UCSD-AML1 (cell line): ENCODE measurements around the gene TXNDC9.
A peak's percentile ranks its signal among the peaks of the same experiment; 100 is the strongest.
"Not testable (repeated sequence)": the region's sequence is repeated elsewhere in the genome, so short reads cannot be mapped to it uniquely, and the experiment has no call there.

Experiments
- DNase-seq: peaks from one replicate; lab custom pipeline; 2025; ENCODE audit not compliant: unreplicated experiment; lab: John Stamatoyannopoulos, UW

The TXNDC9 gene, protein sequence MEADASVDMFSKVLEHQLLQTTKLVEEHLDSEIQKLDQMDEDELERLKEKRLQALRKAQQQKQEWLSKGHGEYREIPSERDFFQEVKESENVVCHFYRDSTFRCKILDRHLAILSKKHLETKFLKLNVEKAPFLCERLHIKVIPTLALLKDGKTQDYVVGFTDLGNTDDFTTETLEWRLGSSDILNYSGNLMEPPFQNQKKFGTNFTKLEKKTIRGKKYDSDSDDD

GRCh38 chr2:99335911-99336803 lies at the start of gene TXNDC9:
Gene TXNDC9, minus strand, starts transcription at chr2:99336333. Its CDS starts 3,123 bp downstream, at chr2:99333210.
- DNase-seq, result peak; percentile 99

GRCh38 chr2:99382143-99382542 lies 46.0 kb upstream of the TXNDC9 start:
- no peak for DNase-seq

DNA sequence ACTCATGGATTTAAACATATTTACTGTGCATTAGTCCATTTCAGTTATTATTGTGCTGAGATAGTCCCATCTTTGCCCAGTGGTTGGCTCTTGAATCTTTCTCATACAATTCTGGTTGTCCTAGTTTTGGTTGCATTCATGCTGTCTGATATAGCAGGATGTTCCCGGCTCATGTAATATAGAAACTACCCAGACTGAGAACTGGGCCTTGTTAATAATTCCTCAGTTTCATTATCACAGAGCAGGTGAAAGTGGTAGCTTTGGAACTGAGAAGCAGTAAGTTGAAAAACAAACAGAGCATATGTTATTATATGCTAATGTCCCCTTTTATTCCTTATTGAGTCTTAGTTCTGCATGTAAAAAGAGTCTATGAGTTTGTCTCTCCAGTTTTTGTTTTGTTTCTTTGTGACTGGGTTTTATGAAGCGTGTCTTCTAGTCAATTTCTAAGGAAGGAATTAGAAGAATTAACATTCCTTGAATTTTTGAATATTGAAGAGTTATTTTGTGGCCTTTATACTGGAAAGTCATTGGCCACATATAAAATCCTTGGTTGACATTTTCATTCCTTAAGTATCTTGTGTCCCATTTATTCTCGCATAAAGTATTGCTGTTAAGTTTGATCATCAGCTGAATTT lies 44.4 kb upstream of the TXNDC9 start:
- no peak for DNase-seq

DNA sequence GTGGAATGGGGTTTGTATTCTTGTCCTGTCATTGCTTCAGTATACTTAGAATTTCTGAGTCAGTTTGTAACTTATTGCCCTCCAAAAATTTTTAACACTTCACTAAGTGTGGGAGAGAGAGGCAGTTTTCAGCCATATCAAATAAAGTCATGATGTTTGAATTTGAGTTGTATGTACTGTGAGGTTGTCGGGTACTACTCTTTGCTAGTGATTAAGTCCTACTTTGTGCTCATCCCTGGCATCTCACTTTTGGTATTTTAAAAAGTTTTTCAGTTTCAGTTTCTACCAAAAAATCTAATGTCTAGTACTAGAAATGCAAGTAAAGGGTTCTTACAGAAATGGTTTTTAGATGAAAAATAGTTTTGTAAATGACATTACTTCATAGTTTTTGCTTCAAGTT lies 41.7 kb upstream of the TXNDC9 start:
- no peak for DNase-seq

- DNase-seq, result no peak
Observed at GRCh38 chr2:99376254-99376864, 40.2 kb upstream of the TXNDC9 start.

GRCh38 chr2:99374747-99375146 lies 38.6 kb upstream of the TXNDC9 start:
- DNase-seq, result no peak

DNA sequence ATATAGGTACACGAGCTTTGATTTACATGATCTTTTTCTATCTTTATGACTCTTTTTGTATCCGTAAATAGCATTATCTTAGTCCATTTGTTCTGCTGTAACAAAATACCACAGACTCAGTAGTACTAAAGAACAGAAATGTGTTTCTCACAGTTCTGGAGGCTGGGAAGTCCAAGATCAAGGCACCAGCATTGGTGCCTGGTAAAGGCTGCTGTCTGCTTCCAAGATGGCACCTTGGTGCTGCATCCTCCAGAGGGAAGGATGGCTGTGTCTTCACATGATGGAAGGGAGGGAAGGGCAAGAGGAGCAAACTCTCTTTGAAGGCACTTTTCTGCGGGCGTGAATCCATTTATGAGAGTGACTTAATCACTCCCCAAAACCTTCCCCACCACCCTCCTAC lies 37.0 kb upstream of the TXNDC9 start:
- no peak for DNase-seq

DNA sequence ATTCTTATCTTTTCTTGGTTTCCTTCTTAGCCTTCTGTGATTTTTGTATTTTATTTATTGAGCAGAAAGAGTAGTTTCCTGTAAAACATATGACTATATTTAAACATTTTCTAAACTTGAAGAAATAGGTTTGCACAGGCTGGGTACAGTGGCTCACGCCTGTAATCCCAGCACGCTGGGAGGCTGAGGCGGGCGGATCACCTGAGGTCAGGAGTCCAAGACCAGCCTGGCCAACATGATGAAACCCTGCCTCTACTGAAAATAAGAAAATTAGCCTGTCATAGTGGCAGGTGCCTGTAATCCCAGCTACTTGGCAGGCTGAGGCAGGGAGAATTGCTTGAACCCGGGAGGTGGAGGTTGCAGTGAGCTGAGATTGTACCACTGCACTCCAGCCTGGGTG lies 32.7 kb upstream of the TXNDC9 start:
- not testable (repeated sequence) for DNase-seq

DNA sequence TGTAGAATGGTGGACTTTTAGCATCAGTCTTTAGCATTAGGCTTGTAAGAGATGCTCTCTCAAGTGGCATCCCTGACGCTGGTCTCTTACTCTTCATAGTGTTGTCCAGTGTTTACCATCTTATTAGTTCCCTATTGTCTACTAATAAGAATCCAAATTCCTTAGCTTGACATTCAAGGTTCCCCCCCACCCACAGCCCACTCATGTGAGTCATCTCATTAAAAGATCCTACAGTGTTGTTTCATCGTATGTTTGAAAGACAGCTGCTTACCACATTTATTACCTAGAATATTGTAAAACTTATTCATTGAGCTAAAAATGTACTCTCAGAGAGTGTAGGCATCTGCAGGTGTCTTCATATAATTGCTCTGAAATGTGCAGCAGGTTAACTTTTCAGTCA lies 29.5 kb upstream of the TXNDC9 start:
- DNase-seq, result no peak

DNA sequence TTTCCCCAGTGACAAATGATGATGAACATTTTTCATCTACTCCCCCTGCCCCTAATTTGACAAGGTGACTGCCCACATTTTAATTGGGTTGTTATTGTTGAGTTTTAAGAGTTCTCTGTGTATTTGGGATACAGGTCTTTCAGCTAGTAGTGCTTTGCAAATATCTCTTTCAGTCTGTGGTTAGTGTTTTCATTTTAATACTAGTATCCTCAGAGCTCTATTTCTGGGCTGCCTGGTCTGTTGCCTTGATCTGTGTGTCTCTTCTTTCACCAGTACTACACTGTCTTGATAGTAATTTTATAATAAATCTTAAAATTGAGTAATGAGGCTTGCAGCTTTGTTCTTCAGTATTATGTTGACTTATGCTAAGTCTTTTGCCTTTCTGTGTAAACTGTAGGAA lies 20.7 kb upstream of the TXNDC9 start:
- DNase-seq, result no peak

GRCh38 chr2:99354825-99355224 lies 18.7 kb upstream of the TXNDC9 start:
- DNase-seq, result not testable (repeated sequence)

DNA sequence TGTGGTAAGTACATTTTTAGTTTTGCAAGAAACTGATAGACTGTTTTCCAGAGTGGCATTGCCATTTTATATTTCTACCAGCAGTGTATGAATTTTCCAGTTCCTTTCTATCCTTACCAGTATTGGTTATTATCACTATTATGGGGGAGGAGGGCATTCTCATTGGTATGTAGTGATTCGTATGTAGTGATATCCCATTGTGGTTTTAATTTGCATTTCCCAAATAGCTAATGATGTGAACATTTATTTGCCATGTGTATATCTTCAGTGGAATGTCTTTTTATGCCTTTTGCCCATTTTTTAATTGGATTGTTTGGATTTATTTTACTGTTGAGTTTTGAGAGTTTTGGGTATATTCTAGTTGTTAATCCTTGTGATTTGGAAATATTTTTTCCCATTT lies 17.9 kb upstream of the TXNDC9 start:
- DNase-seq, result no peak

GRCh38 chr2:99350194-99350593 lies 14.1 kb upstream of the TXNDC9 start:
- no peak for DNase-seq

- no peak for DNase-seq
Observed at GRCh38 chr2:99348173-99348572, 12.0 kb upstream of the TXNDC9 start.

- no peak for DNase-seq
Observed at GRCh38 chr2:99346218-99346617, 10.1 kb upstream of the TXNDC9 start.

- not testable (repeated sequence) for DNase-seq
Observed at GRCh38 chr2:99345446-99345845, 9.3 kb upstream of the TXNDC9 start.

GRCh38 chr2:99342536-99342935 lies 6.4 kb upstream of the TXNDC9 start:
- DNase-seq, result no peak

DNA sequence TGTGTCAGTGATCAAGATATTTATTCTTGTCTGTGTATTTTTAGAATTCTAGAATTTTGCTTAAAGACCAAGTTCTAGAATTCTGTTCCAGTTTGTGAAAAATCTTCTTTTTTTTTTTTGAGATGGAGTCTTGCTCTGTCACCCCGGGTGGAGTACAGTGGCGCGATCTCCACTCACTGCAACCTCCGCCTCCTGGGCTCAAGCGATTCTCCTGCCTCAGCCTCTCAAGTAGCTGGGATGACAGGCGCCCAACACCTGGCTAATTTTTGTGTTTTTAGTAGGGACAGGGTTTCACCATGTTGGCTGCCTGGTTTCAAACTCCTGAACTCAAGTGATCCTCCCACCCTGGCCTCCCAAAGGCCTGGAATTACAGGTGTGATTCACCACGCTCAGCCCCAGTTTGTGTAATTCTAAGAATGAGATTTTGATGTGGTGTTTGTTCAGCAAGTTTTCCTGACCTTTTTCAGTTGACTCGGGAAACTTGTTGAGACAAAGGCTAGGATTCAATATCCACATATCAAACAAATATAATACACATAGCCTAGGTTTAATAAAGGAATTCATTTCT lies 4.6 kb upstream of the TXNDC9 start:
- DNase-seq, result no peak

DNA sequence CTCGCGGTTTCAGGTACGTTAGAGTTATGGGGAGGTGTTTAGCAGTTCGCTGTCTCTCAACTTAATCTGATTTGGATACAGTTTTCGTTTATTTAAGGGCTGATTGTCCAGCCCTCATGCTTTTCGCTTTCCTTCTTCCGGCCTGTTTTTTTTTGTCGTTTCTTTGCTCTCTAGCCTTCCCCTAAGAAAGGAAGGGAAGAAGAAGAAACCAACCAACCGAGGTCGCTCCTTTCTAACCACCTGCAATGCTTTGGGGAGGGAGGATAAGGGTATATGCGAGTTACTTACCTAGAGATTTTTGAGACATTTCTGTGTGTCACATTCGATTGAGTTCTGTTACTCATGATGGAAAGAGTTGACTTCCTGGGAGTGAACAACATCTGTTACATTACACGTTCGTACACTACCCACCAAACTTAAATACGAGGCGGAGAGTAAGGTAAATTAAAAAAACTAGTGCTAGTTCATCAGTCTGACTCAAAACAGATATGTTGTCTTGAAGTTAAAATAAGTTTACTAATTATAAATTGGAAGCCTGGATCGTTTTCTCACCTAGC lies 2.0 kb upstream of the TXNDC9 start:
- DNase-seq, result no peak

DNA sequence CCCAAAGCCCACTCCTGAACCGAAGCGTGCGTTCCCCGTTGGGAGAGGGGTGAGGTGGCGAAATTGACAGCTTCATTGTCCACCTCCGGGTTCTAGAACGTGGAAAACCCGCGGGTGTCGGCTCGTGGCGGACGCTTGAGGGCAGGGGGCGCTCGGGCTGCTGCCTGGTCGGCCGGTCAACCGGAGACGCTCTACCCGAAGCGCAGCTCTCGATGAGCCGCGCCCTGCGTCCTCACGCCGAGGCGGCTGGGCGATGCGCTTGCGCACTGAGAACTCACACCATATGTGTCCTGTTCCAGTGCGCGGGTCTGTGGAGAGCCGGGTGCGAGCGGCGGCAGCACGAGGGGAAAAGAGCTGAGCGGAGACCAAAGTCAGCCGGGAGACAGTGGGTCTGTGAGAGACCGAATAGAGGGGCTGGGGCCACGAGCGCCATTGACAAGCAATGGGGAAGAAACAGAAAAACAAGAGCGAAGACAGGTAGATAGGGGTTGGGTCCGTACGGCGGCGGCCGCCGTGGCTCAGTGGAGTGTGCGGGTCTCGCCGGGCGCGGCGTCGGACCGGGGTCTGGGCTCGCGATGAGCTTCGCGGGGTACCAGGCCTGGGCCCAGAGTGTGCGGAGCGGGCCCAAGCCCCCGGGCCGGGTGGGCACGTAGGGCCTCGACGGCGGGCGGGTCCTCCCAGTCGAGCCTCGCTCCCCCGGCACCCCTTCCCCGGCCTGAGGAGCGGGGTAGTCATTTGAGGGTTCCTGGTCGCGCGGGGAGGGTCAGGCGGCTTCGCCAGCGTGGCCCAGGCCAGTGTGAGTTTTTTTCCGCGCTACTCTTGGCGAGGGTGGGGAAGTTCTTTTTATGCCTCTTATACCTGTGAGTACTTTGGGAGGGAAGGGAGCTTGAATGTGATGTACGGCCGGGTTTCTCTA lies 1.2 kb upstream of the TXNDC9 start, which contains the start of gene EIF5B:
Gene EIF5B, plus strand, starts transcription at position 277 of the 916 bp plus-strand sequence. Its CDS starts 166 bp downstream, at position 443.
- peak; percentile 98 for DNase-seq
